Endothelial cell (in vitro differentiated cells): Measurements from ENCODE around the gene SNX22. TPM values are rescaled to one million over a fixed set of nuclear protein-coding genes. Genes with fewer than 3 reads are reported as not detected.

Experiments used
- DNase-seq: peaks from one replicate; pipeline ENCODE4 v3.0.0; 2021; ENCODE audit warnings: low spot score
- H3K27ac Mint-ChIP-seq: one replicate; pipeline ENCODE4 v1.8.0; 2021; ENCODE audit warnings: mixed read lengths, inconsistent platforms; ENCODE audit not compliant: unreplicated experiment
- H3K27me3 Mint-ChIP-seq: one replicate; pipeline ENCODE4 v1.8.0; 2021; ENCODE audit warnings: mild to moderate bottlenecking, moderate library complexity, mixed read lengths, inconsistent platforms; ENCODE audit not compliant: unreplicated experiment
- H3K36me3 Mint-ChIP-seq: one replicate; pipeline ENCODE4 v1.8.0; 2021; ENCODE audit warnings: mild to moderate bottlenecking, low read depth, mixed read lengths, inconsistent platforms; ENCODE audit not compliant: unreplicated experiment
- H3K4me1 Mint-ChIP-seq: one replicate; pipeline ENCODE4 v1.8.0; 2021; ENCODE audit warnings: mild to moderate bottlenecking, mixed read lengths, inconsistent platforms; ENCODE audit not compliant: unreplicated experiment
- H3K4me3 Mint-ChIP-seq: one replicate; pipeline ENCODE4 v1.8.0; 2021; ENCODE audit warnings: mild to moderate bottlenecking, mixed read lengths, inconsistent platforms; ENCODE audit not compliant: unreplicated experiment
- H3K9me3 Mint-ChIP-seq: one replicate; pipeline ENCODE4 v1.8.0; 2021; ENCODE audit warnings: mixed read lengths, inconsistent platforms; ENCODE audit not compliant: unreplicated experiment
- CTCF ChIP-seq: fragments of 200-600 bp; sonication (generic); IDR thresholded peaks from one replicate; pipeline ENCODE4 v1.5.0; 2021; ENCODE audit warnings: antibody characterized with exemption; ENCODE audit not compliant: unreplicated experiment
- total RNA-seq: library from RNA; stranded (reverse); fragmentation: NEBNext Ultra II Directional; extraction: Animal tissue kit (Norgen Biotek cat#: 25700); gene quantifications from one replicate; pipeline ENCODE4 v1.2.1, GENCODE V29; 2021; ENCODE audit not compliant: unreplicated experiment

SNX22 gene
- total RNA-seq, 1 donor from 2014 or later = 0.41 TPM

- Mint-ChIP-seq H3K4me1 (peaks cover 43% of the 10 kb centered on the region), H3K36me3 (peaks cover 37% of the 10 kb centered on the region), H3K27ac (peak overlapping the region; percentile 86), H3K27me3 (peaks cover 14% of the 10 kb centered on the region), H3K9me3 (no peaks in the 10 kb centered on the region), H3K4me3 (peak overlapping the region; percentile 97)
- no peak for TF ChIP-seq CTCF
- no peak for DNase-seq
These were observed 10.4 kb downstream of the SNX22 start for GRCh38 chr15:64161688-64162477.

GRCh38 chr15:64162478-64162868 lies 10.9 kb downstream of the SNX22 start:
- Mint-ChIP-seq H3K36me3 (peaks cover 37% of the 10 kb centered on the region), H3K27me3 (peaks cover 14% of the 10 kb centered on the region), H3K4me3 (peak overlapping the region; percentile 97), H3K9me3 (no peaks in the 10 kb centered on the region), H3K27ac (peak overlapping the region; percentile 86), H3K4me1 (peaks cover 47% of the 10 kb centered on the region)
- no peak for DNase-seq
- TF ChIP-seq CTCF = no peak

- H3K27ac Mint-ChIP-seq = peak within 1 kb of the TSS; percentile 90
These were observed 11.5 kb downstream of the SNX22 start, which contains the start of gene PPIB for GRCh38 chr15:64162869-64163658. TSS of gene PPIB (minus strand) at chr15:64163022. CDS start at chr15:64162986, 36 bp downstream.

GRCh38 chr15:64163659-64164362 lies 12.3 kb downstream of the SNX22 start:
- H3K27ac Mint-ChIP-seq = peak overlapping the region; percentile 90
- peaks cover 14% of the 10 kb centered on the region for H3K27me3 Mint-ChIP-seq
- no peaks in the 10 kb centered on the region for H3K9me3 Mint-ChIP-seq
- no peak for TF ChIP-seq CTCF
- H3K4me1 Mint-ChIP-seq = peaks cover 39% of the 10 kb centered on the region
- peaks cover 27% of the 10 kb centered on the region for H3K36me3 Mint-ChIP-seq
- peak overlapping the region; percentile 90 for H3K4me3 Mint-ChIP-seq
- no peak for DNase-seq

More at GRCh38 chr15:64162869-64163658, 11.5 kb downstream of the SNX22 start, which contains the start of gene PPIB:
- peak; percentile 97 for DNase-seq
- H3K9me3 Mint-ChIP-seq = no peaks in the 10 kb centered on the region
- H3K4me1 Mint-ChIP-seq = peaks cover 44% of the 10 kb centered on the region
- no peak for TF ChIP-seq CTCF
- peaks cover 14% of the 10 kb centered on the region for H3K27me3 Mint-ChIP-seq
- H3K36me3 Mint-ChIP-seq = peaks cover 33% of the 10 kb centered on the region
- H3K4me3 Mint-ChIP-seq = peak within 1 kb of the TSS; percentile 97
